ENCODE measurements around the gene FXYD1.
A peak's percentile ranks its signal among the peaks of the same experiment; 100 is the strongest.
"Not testable (repeated sequence)": the region's sequence is repeated elsewhere in the genome, so short reads cannot be mapped to it uniquely, and the experiment has no call there.

The FXYD1 gene

GRCh38 chr19:35144259-35144599 lies 5.6 kb downstream of the FXYD1 start:
- no peak for DNase-seq

- peak; percentile 76 for DNase-seq
Observed at GRCh38 chr19:35144600-35145436, 6.2 kb downstream of the FXYD1 start.

GRCh38 chr19:35146746-35147459 lies 8.3 kb downstream of the FXYD1 start:
- no peak for DNase-seq

GRCh38 chr19:35149463-35149862 lies 10.8 kb downstream of the FXYD1 start:
- DNase-seq: peak; percentile 33

GRCh38 chr19:35150445-35150844 lies 11.8 kb downstream of the FXYD1 start:
- DNase-seq: no peak

- DNase-seq: no peak
Observed at GRCh38 chr19:35151273-35152065, 12.8 kb downstream of the FXYD1 start.

GRCh38 chr19:35153129-35153522 lies 14.5 kb downstream of the FXYD1 start:
- not testable (repeated sequence) for DNase-seq

GRCh38 chr19:35153701-35154524 lies 15.3 kb downstream of the FXYD1 start:
- DNase-seq: peak; percentile 81

GRCh38 chr19:35154525-35155406 lies 16.1 kb downstream of the FXYD1 start, which contains the start of gene FXYD5:
Gene FXYD5, plus strand, starts transcription at chr19:35154735. Its CDS starts 816 bp downstream, at chr19:35155551.
- peak; percentile 87 for DNase-seq

- DNase-seq: peak; percentile 44
Observed at GRCh38 chr19:35155441-35155840, 16.8 kb downstream of the FXYD1 start.

- no peak for DNase-seq
Observed at GRCh38 chr19:35155981-35156672, 17.5 kb downstream of the FXYD1 start.

- DNase-seq: no peak
Observed at GRCh38 chr19:35156673-35157014, 18.0 kb downstream of the FXYD1 start.

GRCh38 chr19:35157431-35157830 lies 18.8 kb downstream of the FXYD1 start:
- DNase-seq: no peak

- no peak for DNase-seq
Observed at GRCh38 chr19:35159606-35160005, 21.0 kb downstream of the FXYD1 start.

GRCh38 chr19:35160629-35161433 lies 22.2 kb downstream of the FXYD1 start:
- DNase-seq: no peak

- DNase-seq: no peak
Observed at GRCh38 chr19:35161434-35161743, 22.8 kb downstream of the FXYD1 start.

- no peak for DNase-seq
Observed at GRCh38 chr19:35162471-35163326, 24.1 kb downstream of the FXYD1 start.

GRCh38 chr19:35164418-35164817 lies 25.8 kb downstream of the FXYD1 start:
- DNase-seq: no peak

Data from hematopoietic multipotent progenitor cell treated with erythropoietin and hydrocortisone succinate and interleukin-3 and kit ligand, for 6 days (in vitro differentiated cells).